HG03460 (cell line): ENCODE measurements around the gene XPC.

Experiments used
- ATAC-seq: cut with Tn5 transposase; IDR thresholded peaks from one replicate; pipeline ENCODE4 v1.9.1; 2021; ENCODE audit not compliant: unreplicated experiment

Gene XPC

GRCh38 chr3:14172496-14172895, 5.9 kb downstream of the XPC start:
- ATAC-seq: no peak

GRCh38 chr3:14170531-14171159, 7.8 kb downstream of the XPC start:
- no peak for ATAC-seq

- ATAC-seq: no peak
These were observed 8.5 kb downstream of the XPC start for GRCh38 chr3:14169871-14170270.

GRCh38 chr3:14169435-14169834, 9.0 kb downstream of the XPC start:
- ATAC-seq: no peak

- no peak for ATAC-seq
These were observed 11.4 kb downstream of the XPC start for GRCh38 chr3:14166877-14167603.

GRCh38 chr3:14162178-14162577, 16.2 kb downstream of the XPC start:
- ATAC-seq: no peak

GRCh38 chr3:14161282-14161681, 17.1 kb downstream of the XPC start:
- ATAC-seq: no peak

- ATAC-seq: no peak
These were observed 19.0 kb downstream of the XPC start for GRCh38 chr3:14159426-14159825.

- no peak for ATAC-seq
These were observed 20.0 kb downstream of the XPC start for GRCh38 chr3:14158370-14158769.

- no peak for ATAC-seq
These were observed 20.4 kb downstream of the XPC start for GRCh38 chr3:14157951-14158350.

GRCh38 chr3:14156843-14157561, 21.4 kb downstream of the XPC start:
- no peak for ATAC-seq

GRCh38 chr3:14156201-14156600, 22.2 kb downstream of the XPC start:
- no peak for ATAC-seq

- ATAC-seq: no peak
These were observed 23.4 kb downstream of the XPC start for GRCh38 chr3:14154895-14155440.

- ATAC-seq: no peak
These were observed 24.1 kb downstream of the XPC start for GRCh38 chr3:14154276-14154675.

GRCh38 chr3:14153663-14154062, 24.7 kb downstream of the XPC start:
- ATAC-seq: no peak

GRCh38 chr3:14152963-14153355, 25.4 kb downstream of the XPC start:
- ATAC-seq: no peak

- ATAC-seq: no peak
These were observed 26.0 kb downstream of the XPC start for GRCh38 chr3:14152233-14152962.

GRCh38 chr3:14151471-14152083, 26.8 kb downstream of the XPC start:
- ATAC-seq: no peak

GRCh38 chr3:14150491-14151230, 27.7 kb downstream of the XPC start:
- ATAC-seq: no peak

GRCh38 chr3:14150078-14150477, 28.3 kb downstream of the XPC start:
- no peak for ATAC-seq
